SK-N-SH (cell line): ENCODE measurements around the gene DGKZ. TPM values are rescaled to one million over a fixed set of nuclear protein-coding genes. Genes with fewer than 3 reads are reported as not detected.

ENCODE experiments used
- CTCF ChIA-PET: fragments of 300-600, 350-600 bp; formaldehyde crosslinking; extraction: SDS; loops from one replicate; lab custom pipeline; 2021; lab: Yijun Ruan, JAX
- POLR2A ChIA-PET: fragments of 350-600 bp; sonication (Branson Sonifier 250); formaldehyde crosslinking; extraction: SDS; loops from one replicate; lab custom pipeline; 2020; ENCODE audit warnings: antibody characterized with exemption, inconsistent platforms; lab: Yijun Ruan, JAX
- DNase-seq: peaks from one replicate; pipeline ENCODE4 v3.0.0; 2012
- H2AFZ ChIP-seq: fragments of 200-600 bp; sonication (generic); 2 replicates; pipeline ENCODE4 v1.8.1; 2016; ENCODE audit warnings: antibody characterized with exemption, mild to moderate bottlenecking, low read depth
- H3F3A ChIP-seq: fragments of 200-600 bp; sonication (generic); replicated peaks from 2 replicates; pipeline ENCODE3; 2016; ENCODE audit warnings: antibody characterized with exemption, mild to moderate bottlenecking; ENCODE audit not compliant: insufficient read depth
- H3K27ac ChIP-seq, 2 experiments: fragments of 200-500 bp in 1 of 2; fragments of 200-600 bp in 1 of 2; sonication (Bioruptor generic) in 1 of 2; sonication (generic), shearing (Covaris generic) in 1 of 2; 2 replicates each; pipeline versions ENCODE4 v1.5.1 to v1.6.1; 2014 to 2016; ENCODE audit warnings: low read depth in 2 of 2, inconsistent platforms in 1 of 2, low read length in 1 of 2, mild to moderate bottlenecking in 1 of 2, mixed read lengths in 1 of 2
- H3K27me3 ChIP-seq: fragments of 200-600 bp; sonication (generic), shearing (Covaris generic); 2 replicates; pipeline ENCODE4 v1.6.1; 2016; ENCODE audit warnings: mixed run types; ENCODE audit not compliant: insufficient read depth
- H3K36me3 ChIP-seq, 2 experiments: fragments of 200-500 bp in 1 of 2; fragments of 200-600 bp in 1 of 2; sonication (Bioruptor generic) in 1 of 2; sonication (generic) in 1 of 2; replicated peaks in 1 of 2; 2 replicates each; pipeline versions ENCODE3 to v1.5.1; 2014 to 2016; ENCODE audit warnings: low read length in 1 of 2, mild to moderate bottlenecking in 1 of 2; ENCODE audit not compliant: insufficient read depth in 2 of 2, control insufficient read depth in 1 of 2
- H3K4me1 ChIP-seq, 2 experiments: fragments of 200-500 bp in 1 of 2; fragments of 200-600 bp in 1 of 2; sonication (Bioruptor generic) in 1 of 2; sonication (generic), shearing (Covaris generic) in 1 of 2; 2 replicates each; pipeline versions ENCODE4 v1.5.1 to v1.6.1; 2014 to 2016; ENCODE audit warnings: low read depth in 1 of 2, low read length in 1 of 2, mixed run types in 1 of 2; ENCODE audit not compliant: insufficient read depth in 2 of 2, control insufficient read depth in 1 of 2
- H3K4me2 ChIP-seq: fragments of 200-600 bp; sonication (generic), shearing (Covaris generic); 2 replicates; pipeline ENCODE4 v1.6.1; 2017; ENCODE audit warnings: mixed run types
- H3K4me3 ChIP-seq, 2 experiments: fragments of 200-500 bp in 1 of 2; fragments of 200-600 bp in 1 of 2; sonication (Bioruptor generic) in 1 of 2; sonication (generic), shearing (Covaris generic) in 1 of 2; 2 replicates each; pipeline versions ENCODE4 v1.5.1 to v1.8.1; 2014 to 2016; ENCODE audit warnings: low read depth in 2 of 2, inconsistent platforms in 1 of 2, low read length in 1 of 2, mild to moderate bottlenecking in 1 of 2, mixed read lengths in 1 of 2, moderate library complexity in 1 of 2
- H3K79me2 ChIP-seq: fragments of 200-600 bp; sonication (generic); 2 replicates; pipeline ENCODE4 v1.8.1; 2017; ENCODE audit warnings: mild to moderate bottlenecking; ENCODE audit not compliant: insufficient read depth
- H3K9ac ChIP-seq: fragments of 200-600 bp; sonication (generic); 2 replicates; pipeline ENCODE4 v1.6.1; 2017; ENCODE audit warnings: mixed run types
- H3K9me2 ChIP-seq: fragments of 200-600 bp; sonication (generic); 2 replicates; pipeline ENCODE4 v1.6.1; 2017; ENCODE audit warnings: mixed run types
- H3K9me3 ChIP-seq: fragments of 200-600 bp; sonication (generic); 2 replicates; pipeline ENCODE4 v1.6.1; 2017; ENCODE audit warnings: mixed run types, mild to moderate bottlenecking, moderate library complexity
- H4K20me1 ChIP-seq: fragments of 200-600 bp; sonication (generic); 2 replicates; pipeline ENCODE4 v1.6.1; 2017; ENCODE audit warnings: mild to moderate bottlenecking, mixed run types; ENCODE audit not compliant: insufficient read depth
- CTCF ChIP-seq: fragments of 200-600 bp; sonication (generic); IDR thresholded peaks from 2 replicates; pipeline ENCODE4 v1.6.1; 2017; ENCODE audit warnings: antibody characterized with exemption, mild to moderate bottlenecking, moderate library complexity
- EP300 ChIP-seq, 2 experiments: IDR thresholded peaks; 2 replicates each; pipeline versions ENCODE4 v1.4.0 to v1.6.1; 2012; ENCODE audit warnings: borderline replicate concordance in 1 of 2, low read depth in 1 of 2, low read length in 1 of 2
- FOXM1 ChIP-seq: IDR thresholded peaks from 2 replicates; pipeline ENCODE4 v1.4.0; 2012; ENCODE audit warnings: low read depth, mild to moderate bottlenecking
- GATA2 ChIP-seq: sonication (generic); formaldehyde crosslinking; IDR thresholded peaks from 2 replicates; pipeline ENCODE4 v1.5.0; 2020; ENCODE audit warnings: mild to moderate bottlenecking, missing genetic modification reagents
- MAX ChIP-seq: IDR thresholded peaks from 2 replicates; pipeline ENCODE4 v1.4.0; 2012; ENCODE audit warnings: low read depth
- NFIC ChIP-seq: IDR thresholded peaks from 2 replicates; pipeline ENCODE4 v1.4.0; 2012; ENCODE audit warnings: borderline replicate concordance
- NRF1 ChIP-seq: IDR thresholded peaks from 2 replicates; pipeline ENCODE4 v1.6.1; 2012; ENCODE audit warnings: low read depth, mild to moderate bottlenecking, low read length
- POLR2AphosphoS5 ChIP-seq: IDR thresholded peaks from 2 replicates; pipeline ENCODE4 v1.6.1; 2012; ENCODE audit warnings: low read depth, low read length
- RCOR1 ChIP-seq: fragments of 150-350 bp; IDR thresholded peaks from 2 replicates; pipeline ENCODE4 v1.6.1; 2017; ENCODE audit warnings: antibody characterized with exemption, low read length
- RFX5 ChIP-seq: IDR thresholded peaks from 2 replicates; pipeline ENCODE4 v1.6.1; 2012; ENCODE audit warnings: mild to moderate bottlenecking, improper control_type of control experiment, low read length
- SIN3A ChIP-seq: IDR thresholded peaks from 2 replicates; pipeline ENCODE4 v1.6.1; 2012; ENCODE audit warnings: low read depth, mild to moderate bottlenecking, low read length, moderate library complexity, borderline replicate concordance
- TCF12 ChIP-seq: IDR thresholded peaks from 2 replicates; pipeline ENCODE4 v1.4.0; 2012
- TEAD4 ChIP-seq: IDR thresholded peaks from 2 replicates; pipeline ENCODE4 v1.4.0; 2012; ENCODE audit warnings: mild to moderate bottlenecking, borderline replicate concordance; ENCODE audit not compliant: insufficient read depth
- ZBTB33 ChIP-seq: IDR thresholded peaks from 2 replicates; pipeline ENCODE4 v1.4.0; 2012; ENCODE audit warnings: low read depth, borderline replicate concordance
- WGBS: methylation state at CpG from one replicate; pipeline ENCODE4 v1.1.6; 2017; ENCODE audit warnings: low lambda C conversion rate; 5-methylcytosine and 5-hydroxymethylcytosine counted together
- polyA plus RNA-seq, 3 experiments: library from polyadenylated mRNA; depleted of rRNA; stranded (reverse); fragments of >200 nt; gene quantifications; 2 replicates each; pipeline ENCODE4 v1.2.3, GENCODE V29; 2012

The DGKZ gene
- polyA plus RNA-seq, 1 of the 3 experiments (the other 2 are of a cell fraction) = 33.2 TPM

- H3K27me3 ChIP-seq = no peaks in the 10 kb centered on the region
- no peak for DNase-seq
- H3K36me3 ChIP-seq = peaks cover 3 to 5% of the 10 kb centered on the region in 2 experiments
- no peak overlapping the region for H3K4me3 ChIP-seq
- peaks cover 31% of the 10 kb centered on the region; the same call in 1 of the 2 replicates for H4K20me1 ChIP-seq
- H3K9ac ChIP-seq = no peak overlapping the region
- H3K9me3 ChIP-seq = no peaks in the 10 kb centered on the region
- ChIA-PET CTCF (interaction anchor here (0.6 to 17.7 kb wide), 13 partner anchors 8 to 1099 kb away, joined by 3 to 423 read pairs (median 6); partner anchors contain the start of gene CHRM4), POLR2A (interaction anchor here (1.1 kb wide), 1 partner anchor 56 kb away, joined by 3 read pairs; no protein-coding TSS in a partner anchor)
- 95% methylated on average over 7 of the region's 8 CpGs for WGBS
- H3K79me2 ChIP-seq = peaks cover 83% of the 10 kb centered on the region
- H3K27ac ChIP-seq = no peak overlapping the region
- H3F3A ChIP-seq = no peaks in the 10 kb centered on the region
- peaks cover 17 to 19% of the 10 kb centered on the region in 2 experiments; a peak in 3 of 4 replicates for H3K4me1 ChIP-seq
- H3K9me2 ChIP-seq = no peaks in the 10 kb centered on the region
- TF ChIP-seq TCF12 (no peak), CTCF (no peak)
- H2AFZ ChIP-seq = no peak overlapping the region
- H3K4me2 ChIP-seq = no peak overlapping the region
These were observed 3.9 kb downstream of the DGKZ start for GRCh38 chr11:46351148-46351547.

GRCh38 chr11:46351606-46352005, 4.3 kb downstream of the DGKZ start:
- Histone ChIP-seq H4K20me1 (peaks cover 31% of the 10 kb centered on the region; the same call in 1 of the 2 replicates), H3K36me3 (peaks cover 3 to 5% of the 10 kb centered on the region in 2 experiments), H3K9me2 (no peaks in the 10 kb centered on the region), H3K4me2 (no peak overlapping the region), H3K4me3 (no peak overlapping the region), H3K4me1 (peaks cover 17 to 19% of the 10 kb centered on the region in 2 experiments; a peak in 3 of 4 replicates), H3F3A (no peaks in the 10 kb centered on the region), H3K27me3 (no peaks in the 10 kb centered on the region), H3K79me2 (peaks cover 87% of the 10 kb centered on the region), H2AFZ (no peak overlapping the region), H3K9ac (no peak overlapping the region), H3K9me3 (no peaks in the 10 kb centered on the region), H3K27ac (no peak overlapping the region)
- DNase-seq = no peak
- CTCF ChIA-PET = interaction anchor here (0.6 to 17.7 kb wide), 25 partner anchors 9 to 1099 kb away, joined by 3 to 423 read pairs (median 5); partner anchors contain the start of gene CHRM4
- 77% methylated on average over 2 of the region's 5 CpGs for WGBS
- POLR2A ChIA-PET = interaction anchor here (1.4 kb wide), 1 partner anchor 10 kb away, joined by 6 read pairs; no protein-coding TSS in a partner anchor
- TF ChIP-seq RFX5 (no peak), POLR2AphosphoS5 (no peak), EP300 (IDR thresholded peaks at IDR 0.05; ENCODE audit: borderline replicate concordance in 1 of 2, low read depth in 1 of 2, low read length in 1 of 2) (no peak), TEAD4 (no peak), GATA2 (CRISPR knock-in tag) (no peak), SIN3A (no peak), ZBTB33 (no peak), FOXM1 (no peak), MAX (no peak), NFIC (no peak), NRF1 (no peak), RCOR1 (no peak)
